GM04503 (cell line): Measurements from ENCODE around the gene STXBP5L.
"Not testable (repeated sequence)": the region's sequence is repeated elsewhere in the genome, so short reads cannot be mapped to it uniquely, and the experiment has no call there.

Experiments used
- DNase-seq: peaks from one replicate; pipeline ENCODE4 v3.0.0-alpha.2; 2012; ENCODE audit warnings: low read depth

STXBP5L gene

GRCh38 chr3:121431726-121432517, 523.9 kb downstream of the STXBP5L start:
- no peak for DNase-seq

DNA sequence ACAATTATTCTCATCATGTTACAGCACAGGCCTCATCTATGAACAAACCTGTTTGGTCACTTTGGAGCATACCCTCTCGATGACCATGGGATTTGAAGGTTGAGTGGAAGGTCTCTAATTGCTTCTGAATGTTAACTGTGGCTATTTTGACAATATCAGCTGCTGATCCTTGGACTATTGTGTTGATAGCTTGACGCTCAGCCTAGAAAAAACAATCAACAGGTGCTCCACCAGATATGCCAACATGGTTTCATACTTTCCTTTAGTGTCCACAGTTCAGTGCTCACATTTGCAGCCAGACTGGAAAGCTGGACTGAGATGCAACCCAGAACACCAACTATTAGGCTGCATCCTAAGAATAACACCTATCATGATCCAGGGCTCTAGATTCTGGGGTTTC, 528.1 kb downstream of the STXBP5L start:
- DNase-seq, result no peak

DNA sequence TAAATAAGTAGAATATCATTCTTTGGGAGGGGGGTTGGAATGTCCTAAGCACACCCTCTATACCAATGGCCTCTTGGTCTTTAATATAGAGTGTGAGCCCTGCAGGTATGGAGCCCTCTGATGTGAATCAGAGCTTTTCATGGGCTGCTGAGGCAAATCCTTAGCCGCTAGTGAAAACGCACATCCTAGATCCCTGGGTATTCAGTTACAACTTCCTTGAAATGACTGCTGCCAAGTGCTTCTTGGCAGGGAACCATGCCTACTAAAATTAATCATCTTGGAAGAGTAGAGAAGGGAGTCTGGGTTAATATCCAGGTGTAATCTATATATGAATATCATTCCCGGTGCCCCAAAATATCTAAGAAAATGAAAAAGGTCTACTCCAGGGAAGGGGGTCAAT, 528.6 kb downstream of the STXBP5L start:
- DNase-seq, result no peak

- no peak for DNase-seq
Observed at GRCh38 chr3:121443456-121443855, 535.5 kb downstream of the STXBP5L start.

DNA sequence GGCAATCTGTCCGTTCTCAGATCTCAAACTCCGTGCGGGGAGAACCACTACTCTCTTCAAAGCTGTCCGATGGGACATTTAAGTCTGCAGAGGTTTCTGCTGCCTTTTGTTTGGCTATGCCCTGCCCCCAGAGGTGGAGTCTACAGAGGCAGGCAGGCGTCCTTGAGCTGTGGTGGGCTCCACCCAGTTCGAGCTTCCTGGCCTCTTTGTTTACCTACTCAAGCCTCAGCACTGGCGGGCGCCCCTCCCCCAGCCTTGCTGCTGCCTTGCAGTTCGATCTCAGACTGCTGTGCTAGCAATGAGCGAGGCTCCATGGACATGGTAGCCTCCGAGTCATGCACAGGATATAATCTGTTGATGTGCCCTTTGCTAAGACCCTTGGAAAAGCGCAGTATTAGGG, 543.7 kb downstream of the STXBP5L start:
- DNase-seq, result not testable (repeated sequence)

DNA sequence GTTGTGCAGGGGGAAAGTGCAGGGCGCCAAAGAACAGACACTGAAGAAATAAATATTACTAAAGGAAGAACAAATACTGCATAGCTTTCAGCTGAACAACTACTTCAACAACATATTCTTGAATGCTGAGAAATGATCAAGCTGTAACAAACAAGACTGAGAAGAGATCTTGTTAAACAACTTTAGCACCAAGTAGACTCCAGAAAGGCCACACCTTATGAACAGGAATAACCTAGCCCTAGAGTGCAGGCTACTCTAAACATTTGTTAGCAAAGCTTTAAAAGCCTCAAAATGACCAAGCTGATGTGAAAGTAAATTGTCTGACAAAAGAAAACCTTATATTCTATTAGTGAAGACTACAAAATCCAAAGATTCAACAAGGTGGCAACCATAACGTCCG, 554.6 kb downstream of the STXBP5L start:
- no peak for DNase-seq

- DNase-seq, result no peak
Observed at GRCh38 chr3:121463745-121464144, 555.7 kb downstream of the STXBP5L start.

DNA sequence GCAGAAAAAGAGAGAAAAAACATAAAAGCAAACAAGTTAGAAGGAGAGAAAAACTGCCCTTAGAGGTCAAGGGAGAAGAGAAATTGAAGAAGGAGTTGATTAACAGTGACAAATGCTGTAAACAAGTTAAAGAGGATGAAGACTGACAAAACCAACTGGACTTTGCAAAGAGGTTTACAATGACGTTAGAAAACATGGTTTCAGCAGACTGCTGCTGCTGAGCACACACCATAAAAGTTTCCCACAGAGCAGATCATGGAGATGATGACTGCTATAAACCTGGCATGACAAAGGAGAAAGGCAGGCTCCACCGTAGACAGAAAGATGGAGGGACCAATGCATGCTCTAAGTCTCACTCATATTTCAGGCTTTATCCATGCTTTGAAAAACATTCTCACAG, 559.1 kb downstream of the STXBP5L start:
- DNase-seq, result no peak

DNA sequence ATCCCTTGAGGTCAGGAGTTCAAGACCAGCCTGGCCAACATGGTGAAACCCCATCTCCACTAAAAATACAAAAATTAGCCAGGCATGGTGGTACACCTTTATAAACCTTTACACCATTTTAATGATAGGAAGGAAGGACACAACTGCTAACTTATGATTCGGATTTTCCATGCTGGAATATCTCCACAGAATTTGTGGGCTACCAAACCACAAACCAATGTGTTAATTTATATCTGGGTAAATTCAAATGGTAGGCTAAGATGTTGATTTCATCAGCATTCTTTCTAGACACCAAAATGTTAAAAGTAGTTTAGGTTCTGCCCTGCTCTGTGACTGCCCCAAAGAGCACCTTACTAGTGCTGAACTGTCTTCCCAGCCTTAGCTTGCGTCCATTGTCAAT, 565.0 kb downstream of the STXBP5L start:
- no peak for DNase-seq
